WERI-Rb-1 (cell line): ENCODE measurements around the gene RECQL5.

Experiments used
- DNase-seq: peaks from one replicate; pipeline ENCODE4 v3.0.0-alpha.2; 2020
- H3K27ac ChIP-seq: fragments of 250-450 bp; sonication (Bioruptor Pico); 2 replicates; pipeline ENCODE4 v1.5.1; 2020; ENCODE audit warnings: mild to moderate bottlenecking, moderate library complexity
- H3K27me3 ChIP-seq: fragments of 250-450 bp; sonication (Bioruptor Pico); 2 replicates; pipeline ENCODE4 v1.5.1; 2021; ENCODE audit warnings: mild to moderate bottlenecking, low read depth, moderate library complexity; ENCODE audit not compliant: insufficient read depth, severe bottlenecking
- H3K36me3 ChIP-seq: fragments of 250-450 bp; sonication (Bioruptor Pico); 2 replicates; pipeline ENCODE4 v1.5.1; 2020; ENCODE audit warnings: mild to moderate bottlenecking, moderate library complexity
- H3K4me3 ChIP-seq: 2 replicates; pipeline ENCODE4 v1.5.1; 2011; ENCODE audit warnings: low read depth, mild to moderate bottlenecking, control low read depth, low read length
- H3K9me3 ChIP-seq: fragments of 250-450 bp; sonication (Bioruptor Pico); 2 replicates; pipeline ENCODE4 v1.5.1; 2021; ENCODE audit warnings: mild to moderate bottlenecking, moderate library complexity; ENCODE audit not compliant: severe bottlenecking
- CTCF ChIP-seq: IDR thresholded peaks from 2 replicates; pipeline ENCODE4 v1.5.1; 2011; ENCODE audit warnings: low read depth, mild to moderate bottlenecking, control low read depth, inconsistent platforms, low read length

Gene RECQL5

GRCh38 chr17:75672011-75672410 is 5.1 kb upstream of the RECQL5 start:
- TF ChIP-seq CTCF = no peak
- Histone ChIP-seq H3K36me3 (peaks cover 81% of the 10 kb centered on the region), H3K9me3 (no peaks in the 10 kb centered on the region), H3K27ac (no peak overlapping the region), H3K27me3 (no peaks in the 10 kb centered on the region), H3K4me3 (no peak overlapping the region)
- no peak for DNase-seq

GRCh38 chr17:75670868-75671267 is 3.9 kb upstream of the RECQL5 start:
- no peaks in the 10 kb centered on the region for H3K9me3 ChIP-seq
- H3K27me3 ChIP-seq = no peaks in the 10 kb centered on the region
- H3K36me3 ChIP-seq = peaks cover 71% of the 10 kb centered on the region
- DNase-seq = no peak
- no peak for TF ChIP-seq CTCF
- H3K27ac ChIP-seq = no peak overlapping the region
- H3K4me3 ChIP-seq = no peak overlapping the region

GRCh38 chr17:75668489-75668888 is 1.5 kb upstream of the RECQL5 start:
- no peak overlapping the region for H3K4me3 ChIP-seq
- no peak for DNase-seq
- H3K27me3 ChIP-seq = no peaks in the 10 kb centered on the region
- H3K27ac ChIP-seq = no peak overlapping the region
- H3K9me3 ChIP-seq = no peaks in the 10 kb centered on the region
- H3K36me3 ChIP-seq = peaks cover 65% of the 10 kb centered on the region
- TF ChIP-seq CTCF = no peak

- no peaks in the 10 kb centered on the region for H3K9me3 ChIP-seq
- no peak for DNase-seq
- no peaks in the 10 kb centered on the region for H3K27me3 ChIP-seq
- peaks cover 62% of the 10 kb centered on the region for H3K36me3 ChIP-seq
- peak overlapping the region; percentile 94 for H3K4me3 ChIP-seq
- TF ChIP-seq CTCF = no peak
- H3K27ac ChIP-seq = no peak overlapping the region; the same call in 1 of the 2 replicates
Measured at GRCh38 chr17:75667825-75668224, 871 bp upstream of the RECQL5 start.

- Histone ChIP-seq H3K27ac (no peak overlapping the region), H3K9me3 (no peaks in the 10 kb centered on the region), H3K4me3 (peak overlapping the region; percentile 94; the same call in 1 of the 2 replicates), H3K36me3 (peaks cover 59% of the 10 kb centered on the region), H3K27me3 (no peaks in the 10 kb centered on the region)
- no peak for TF ChIP-seq CTCF
- no peak for DNase-seq
Measured at GRCh38 chr17:75665981-75666380, 973 bp downstream of the RECQL5 start.

- no peak overlapping the region for H3K27ac ChIP-seq
- H3K9me3 ChIP-seq = no peaks in the 10 kb centered on the region
- H3K4me3 ChIP-seq = no peak overlapping the region
- TF ChIP-seq CTCF = no peak
- DNase-seq = no peak
- peaks cover 58% of the 10 kb centered on the region for H3K36me3 ChIP-seq
- no peaks in the 10 kb centered on the region for H3K27me3 ChIP-seq
Measured at GRCh38 chr17:75664099-75664549, 2.8 kb downstream of the RECQL5 start.
